ENCODE results near the gene PCDHGC4. TPM values are rescaled to one million over a fixed set of nuclear protein-coding genes. Genes with fewer than 3 reads are reported as not detected.

PCDHGC4 gene
- total RNA-seq, 1 donor from 2014 or later: 1.1 TPM

DNA sequence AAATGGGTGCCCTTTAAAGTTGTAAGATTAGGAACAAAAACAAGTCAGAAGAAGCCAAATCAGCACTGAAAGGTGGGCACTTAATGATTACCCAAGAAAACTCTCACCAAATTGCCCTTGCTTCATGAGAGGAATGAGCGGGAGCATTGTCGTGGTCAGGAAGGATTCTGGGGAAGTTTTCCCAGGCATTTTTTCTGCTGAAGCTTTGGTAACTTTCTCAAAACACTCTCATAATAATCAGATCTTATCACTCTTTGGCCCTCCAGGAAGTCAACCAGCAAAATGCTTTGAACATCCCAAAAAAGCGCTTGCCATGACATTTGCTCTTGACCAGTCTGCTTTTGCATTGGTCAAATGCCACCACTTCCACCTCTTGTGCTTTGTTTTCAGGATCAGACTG is 19.5 kb upstream of the PCDHGC4 start:
- no peaks in the 10 kb centered on the region for H3K27me3 ChIP-seq (ENCODE audit: control insufficient read depth, insufficient read depth, low read length)
- no peak overlapping the region for H3K4me3 ChIP-seq (ENCODE audit: low read depth, low read length)
- TF ChIP-seq, protein P1, sequence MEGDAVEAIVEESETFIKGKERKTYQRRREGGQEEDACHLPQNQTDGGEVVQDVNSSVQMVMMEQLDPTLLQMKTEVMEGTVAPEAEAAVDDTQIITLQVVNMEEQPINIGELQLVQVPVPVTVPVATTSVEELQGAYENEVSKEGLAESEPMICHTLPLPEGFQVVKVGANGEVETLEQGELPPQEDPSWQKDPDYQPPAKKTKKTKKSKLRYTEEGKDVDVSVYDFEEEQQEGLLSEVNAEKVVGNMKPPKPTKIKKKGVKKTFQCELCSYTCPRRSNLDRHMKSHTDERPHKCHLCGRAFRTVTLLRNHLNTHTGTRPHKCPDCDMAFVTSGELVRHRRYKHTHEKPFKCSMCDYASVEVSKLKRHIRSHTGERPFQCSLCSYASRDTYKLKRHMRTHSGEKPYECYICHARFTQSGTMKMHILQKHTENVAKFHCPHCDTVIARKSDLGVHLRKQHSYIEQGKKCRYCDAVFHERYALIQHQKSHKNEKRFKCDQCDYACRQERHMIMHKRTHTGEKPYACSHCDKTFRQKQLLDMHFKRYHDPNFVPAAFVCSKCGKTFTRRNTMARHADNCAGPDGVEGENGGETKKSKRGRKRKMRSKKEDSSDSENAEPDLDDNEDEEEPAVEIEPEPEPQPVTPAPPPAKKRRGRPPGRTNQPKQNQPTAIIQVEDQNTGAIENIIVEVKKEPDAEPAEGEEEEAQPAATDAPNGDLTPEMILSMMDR (IDR thresholded peaks at IDR 0.05; ENCODE audit: insufficient read depth, low read length, poor library complexity, severe bottlenecking): no peak
- H3K36me3 ChIP-seq (ENCODE audit: control insufficient read depth, insufficient read depth, low read length): no peaks in the 10 kb centered on the region
- DNase-seq (ENCODE audit: low read depth): no peak

DNA sequence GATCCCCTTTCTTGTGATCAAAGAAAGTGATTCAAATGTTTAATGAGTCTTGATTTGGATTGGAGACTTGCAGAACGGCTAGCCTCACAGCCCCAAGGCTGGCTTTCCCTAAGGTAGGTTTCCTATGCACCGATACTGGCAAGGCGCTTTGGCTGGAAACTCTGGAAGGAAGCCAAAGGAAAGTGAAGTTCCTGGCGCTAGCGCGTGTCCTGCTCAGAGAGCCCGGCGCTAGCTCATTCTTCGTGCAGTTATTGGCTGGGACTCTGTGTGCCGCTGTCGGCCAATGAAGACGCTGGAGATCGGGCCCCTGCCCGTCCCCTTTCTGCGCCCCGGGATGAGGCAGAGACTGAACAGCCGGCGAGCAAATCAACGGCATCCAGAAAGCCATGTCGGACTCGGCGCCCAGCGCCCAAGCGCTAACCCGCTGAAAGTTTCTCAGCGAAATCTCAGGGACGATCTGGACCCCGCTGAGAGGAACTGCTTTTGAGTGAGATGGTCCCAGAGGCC is 9.2 kb upstream of the PCDHGC4 start, which contains the start of gene PCDHGC3:
PCDHGC3 (plus strand) TSS at position 342 of the 507 bp plus-strand sequence; CDS start at position 493, 151 bp downstream.
- H3K36me3 ChIP-seq (ENCODE audit: control insufficient read depth, insufficient read depth, low read length): no peaks in the 10 kb centered on the region
- H3K4me3 ChIP-seq (ENCODE audit: low read depth, low read length): peak within 1 kb of the TSS; percentile 50
- H3K27me3 ChIP-seq (ENCODE audit: control insufficient read depth, insufficient read depth, low read length): peaks cover 9% of the 10 kb centered on the region
- TF ChIP-seq, protein P1 (IDR thresholded peaks at IDR 0.05; ENCODE audit: insufficient read depth, low read length, poor library complexity, severe bottlenecking): peak; percentile 32
- peak; percentile 78 for DNase-seq (ENCODE audit: low read depth)

DNA sequence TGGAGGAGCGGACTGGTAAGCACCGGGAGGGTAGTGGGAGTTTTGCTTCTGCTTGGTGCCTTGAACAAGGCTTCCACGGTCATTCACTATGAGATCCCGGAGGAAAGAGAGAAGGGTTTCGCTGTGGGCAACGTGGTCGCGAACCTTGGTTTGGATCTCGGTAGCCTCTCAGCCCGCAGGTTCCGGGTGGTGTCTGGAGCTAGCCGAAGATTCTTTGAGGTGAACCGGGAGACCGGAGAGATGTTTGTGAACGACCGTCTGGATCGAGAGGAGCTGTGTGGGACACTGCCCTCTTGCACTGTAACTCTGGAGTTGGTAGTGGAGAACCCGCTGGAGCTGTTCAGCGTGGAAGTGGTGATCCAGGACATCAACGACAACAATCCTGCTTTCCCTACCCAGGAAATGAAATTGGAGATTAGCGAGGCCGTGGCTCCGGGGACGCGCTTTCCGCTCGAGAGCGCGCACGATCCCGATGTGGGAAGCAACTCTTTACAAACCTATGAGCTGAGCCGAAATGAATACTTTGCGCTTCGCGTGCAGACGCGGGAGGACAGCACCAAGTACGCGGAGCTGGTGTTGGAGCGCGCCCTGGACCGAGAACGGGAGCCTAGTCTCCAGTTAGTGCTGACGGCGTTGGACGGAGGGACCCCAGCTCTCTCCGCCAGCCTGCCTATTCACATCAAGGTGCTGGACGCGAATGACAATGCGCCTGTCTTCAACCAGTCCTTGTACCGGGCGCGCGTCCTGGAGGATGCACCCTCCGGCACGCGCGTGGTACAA is 8.5 kb upstream of the PCDHGC4 start:
- H3K36me3 ChIP-seq (ENCODE audit: control insufficient read depth, insufficient read depth, low read length): no peaks in the 10 kb centered on the region
- H3K4me3 ChIP-seq (ENCODE audit: low read depth, low read length): peak overlapping the region; percentile 50
- TF ChIP-seq, protein P1 (IDR thresholded peaks at IDR 0.05; ENCODE audit: insufficient read depth, low read length, poor library complexity, severe bottlenecking): no peak
- H3K27me3 ChIP-seq (ENCODE audit: control insufficient read depth, insufficient read depth, low read length): peaks cover 9% of the 10 kb centered on the region
- no peak for DNase-seq (ENCODE audit: low read depth)

DNA sequence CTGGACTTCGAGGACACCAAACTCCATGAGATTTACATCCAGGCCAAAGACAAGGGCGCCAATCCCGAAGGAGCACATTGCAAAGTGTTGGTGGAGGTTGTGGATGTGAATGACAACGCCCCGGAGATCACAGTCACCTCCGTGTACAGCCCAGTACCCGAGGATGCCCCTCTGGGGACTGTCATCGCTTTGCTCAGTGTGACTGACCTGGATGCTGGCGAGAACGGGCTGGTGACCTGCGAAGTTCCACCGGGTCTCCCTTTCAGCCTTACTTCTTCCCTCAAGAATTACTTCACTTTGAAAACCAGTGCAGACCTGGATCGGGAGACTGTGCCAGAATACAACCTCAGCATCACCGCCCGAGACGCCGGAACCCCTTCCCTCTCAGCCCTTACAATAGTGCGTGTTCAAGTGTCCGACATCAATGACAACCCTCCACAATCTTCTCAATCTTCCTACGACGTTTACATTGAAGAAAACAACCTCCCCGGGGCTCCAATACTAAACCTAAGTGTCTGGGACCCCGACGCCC is 7.7 kb upstream of the PCDHGC4 start:
- TF ChIP-seq, protein P1 (IDR thresholded peaks at IDR 0.05; ENCODE audit: insufficient read depth, low read length, poor library complexity, severe bottlenecking): no peak
- DNase-seq (ENCODE audit: low read depth): no peak
- Histone ChIP-seq H3K36me3 (ENCODE audit: control insufficient read depth, insufficient read depth, low read length) (no peaks in the 10 kb centered on the region), H3K27me3 (ENCODE audit: control insufficient read depth, insufficient read depth, low read length) (peaks cover 9% of the 10 kb centered on the region), H3K4me3 (ENCODE audit: low read depth, low read length) (peak overlapping the region; percentile 50)

DNA sequence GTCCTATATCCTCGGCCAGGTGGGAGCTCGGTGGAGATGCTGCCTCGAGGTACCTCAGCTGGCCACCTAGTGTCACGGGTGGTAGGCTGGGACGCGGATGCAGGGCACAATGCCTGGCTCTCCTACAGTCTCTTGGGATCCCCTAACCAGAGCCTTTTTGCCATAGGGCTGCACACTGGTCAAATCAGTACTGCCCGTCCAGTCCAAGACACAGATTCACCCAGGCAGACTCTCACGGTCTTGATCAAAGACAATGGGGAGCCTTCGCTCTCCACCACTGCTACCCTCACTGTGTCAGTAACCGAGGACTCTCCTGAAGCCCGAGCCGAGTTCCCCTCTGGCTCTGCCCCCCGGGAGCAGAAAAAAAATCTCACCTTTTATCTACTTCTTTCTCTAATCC is 7.0 kb upstream of the PCDHGC4 start:
- TF ChIP-seq, protein P1 (IDR thresholded peaks at IDR 0.05; ENCODE audit: insufficient read depth, low read length, poor library complexity, severe bottlenecking): no peak
- peak overlapping the region; percentile 17 for H3K4me3 ChIP-seq (ENCODE audit: low read depth, low read length)
- peaks cover 9% of the 10 kb centered on the region for H3K27me3 ChIP-seq (ENCODE audit: control insufficient read depth, insufficient read depth, low read length)
- no peaks in the 10 kb centered on the region for H3K36me3 ChIP-seq (ENCODE audit: control insufficient read depth, insufficient read depth, low read length)
- no peak for DNase-seq (ENCODE audit: low read depth)

Measured in kidney epithelial cell (primary cell).